Spleen (tissue), 7 donors: Measurements from ENCODE around the gene ETV6.

Experiments
- POLR2A ChIP-seq, 3 donors: fragments of 450-650 bp; IDR thresholded peaks; one replicate each; pipeline ENCODE4 v1.5.1; 2017; ENCODE audit warnings: antibody characterized with exemption in 3 of 3, mild to moderate bottlenecking in 1 of 3
- TF ChIP-seq, protein P1 (sequence below), 11 experiments: fragments of 200-600 bp in 7 of 11; fragments of 450-650 bp in 4 of 11; sonication (generic) in 4 of 11; IDR thresholded peaks in 8 of 11; conservative IDR thresholded peaks in 3 of 11; 1 replicate in 7 of 11; 2 replicates in 4 of 11; pipeline versions ENCODE4 v1.4.0 to v1.8.0; 2016 to 2021; ENCODE audit warnings: antibody characterized with exemption in 11 of 11, inconsistent platforms in 4 of 11, mild to moderate bottlenecking in 1 of 11
- donor health status: DM: no; HTN: no; CAD: no; lungs with moderate emphysema.
- donor health status: DM: no; HTN: no; CAD: no.
- donor health status: DM: no; HTN: no; CAD: no.

- TF ChIP-seq, protein P1, sequence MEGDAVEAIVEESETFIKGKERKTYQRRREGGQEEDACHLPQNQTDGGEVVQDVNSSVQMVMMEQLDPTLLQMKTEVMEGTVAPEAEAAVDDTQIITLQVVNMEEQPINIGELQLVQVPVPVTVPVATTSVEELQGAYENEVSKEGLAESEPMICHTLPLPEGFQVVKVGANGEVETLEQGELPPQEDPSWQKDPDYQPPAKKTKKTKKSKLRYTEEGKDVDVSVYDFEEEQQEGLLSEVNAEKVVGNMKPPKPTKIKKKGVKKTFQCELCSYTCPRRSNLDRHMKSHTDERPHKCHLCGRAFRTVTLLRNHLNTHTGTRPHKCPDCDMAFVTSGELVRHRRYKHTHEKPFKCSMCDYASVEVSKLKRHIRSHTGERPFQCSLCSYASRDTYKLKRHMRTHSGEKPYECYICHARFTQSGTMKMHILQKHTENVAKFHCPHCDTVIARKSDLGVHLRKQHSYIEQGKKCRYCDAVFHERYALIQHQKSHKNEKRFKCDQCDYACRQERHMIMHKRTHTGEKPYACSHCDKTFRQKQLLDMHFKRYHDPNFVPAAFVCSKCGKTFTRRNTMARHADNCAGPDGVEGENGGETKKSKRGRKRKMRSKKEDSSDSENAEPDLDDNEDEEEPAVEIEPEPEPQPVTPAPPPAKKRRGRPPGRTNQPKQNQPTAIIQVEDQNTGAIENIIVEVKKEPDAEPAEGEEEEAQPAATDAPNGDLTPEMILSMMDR (IDR thresholded peaks at IDR 0.05 in 8 of 11, conservative IDR thresholded peaks at IDR 0.05 in 3 of 11), result no peak
- TF ChIP-seq POLR2A (IDR thresholded peaks at IDR 0.05), result no peak
These were observed 28.3 kb downstream of the ETV6 start for GRCh38 chr12:11677752-11678151.
